Mesothelial cell of epicardium (in vitro differentiated cells): Measurements from ENCODE around the gene BZW2. TPM values are rescaled to one million over a fixed set of nuclear protein-coding genes. Genes with fewer than 3 reads are reported as not detected.

Source experiments
- DNase-seq, 2 experiments: peaks; one replicate each; pipeline ENCODE4 v3.0.0; 2021; ENCODE audit warnings: low spot score in 2 of 2; ENCODE audit not compliant: unreplicated experiment in 2 of 2
- H3K27ac Mint-ChIP-seq: 2 replicates; pipeline ENCODE4 v1.8.0; 2021; ENCODE audit warnings: mixed read lengths
- H3K27me3 Mint-ChIP-seq: 2 replicates; pipeline ENCODE4 v1.8.0; 2021; ENCODE audit warnings: low read depth, mixed read lengths
- H3K36me3 Mint-ChIP-seq: 2 replicates; pipeline ENCODE4 v1.8.0; 2021; ENCODE audit warnings: mixed read lengths
- H3K4me1 Mint-ChIP-seq: 2 replicates; pipeline ENCODE4 v1.8.0; 2021; ENCODE audit warnings: mixed read lengths
- H3K4me3 Mint-ChIP-seq: 2 replicates; pipeline ENCODE4 v1.8.0; 2021; ENCODE audit warnings: mild to moderate bottlenecking, moderate library complexity, mixed read lengths
- H3K9me3 Mint-ChIP-seq: 2 replicates; pipeline ENCODE4 v1.8.0; 2021; ENCODE audit warnings: mixed read lengths
- CTCF ChIP-seq: fragments of 200-600 bp; sonication (generic); IDR thresholded peaks from one replicate; pipeline ENCODE4 v1.5.0; 2021; ENCODE audit warnings: antibody characterized with exemption; ENCODE audit not compliant: unreplicated experiment
- total RNA-seq: library from RNA; stranded (reverse); gene quantifications from 3 replicates; pipeline ENCODE4 v1.2.1, GENCODE V29; 2021

BZW2 gene
- total RNA-seq, 1 donor from 2014 or later = 73.9 TPM

- Mint-ChIP-seq H3K36me3 (no peaks in the 10 kb centered on the region), H3K4me3 (peak overlapping the region; percentile 100), H3K27ac (peak overlapping the region; percentile 99), H3K27me3 (no peaks in the 10 kb centered on the region), H3K9me3 (no peaks in the 10 kb centered on the region), H3K4me1 (peaks cover 55% of the 10 kb centered on the region)
- TF ChIP-seq CTCF = no peak
- DNase-seq = no peak
These were observed 591 bp downstream of the BZW2 start for GRCh38 chr7:16646472-16647072.

- H3K27ac Mint-ChIP-seq = peak overlapping the region; percentile 81
- DNase-seq = no peak
- peak overlapping the region; percentile 100 for H3K4me3 Mint-ChIP-seq
- H3K36me3 Mint-ChIP-seq = no peaks in the 10 kb centered on the region
- peaks cover 63% of the 10 kb centered on the region for H3K4me1 Mint-ChIP-seq
- H3K9me3 Mint-ChIP-seq = no peaks in the 10 kb centered on the region
- TF ChIP-seq CTCF = no peak
- no peaks in the 10 kb centered on the region for H3K27me3 Mint-ChIP-seq
These were observed 1.5 kb downstream of the BZW2 start for GRCh38 chr7:16647435-16647960.

- H3K27me3 Mint-ChIP-seq = no peaks in the 10 kb centered on the region
- no peaks in the 10 kb centered on the region for H3K9me3 Mint-ChIP-seq
- no peaks in the 10 kb centered on the region for H3K36me3 Mint-ChIP-seq
- peak overlapping the region; percentile 0 for H3K27ac Mint-ChIP-seq
- no peak for TF ChIP-seq CTCF
- peaks cover 70% of the 10 kb centered on the region for H3K4me1 Mint-ChIP-seq
- peak overlapping the region; percentile 27 for H3K4me3 Mint-ChIP-seq
- no peak for DNase-seq
These were observed 2.6 kb downstream of the BZW2 start for GRCh38 chr7:16648551-16648950.

GRCh38 chr7:16649196-16649595 is 3.2 kb downstream of the BZW2 start:
- Mint-ChIP-seq H3K27me3 (no peaks in the 10 kb centered on the region), H3K27ac (no peak overlapping the region), H3K4me3 (no peak overlapping the region), H3K9me3 (no peaks in the 10 kb centered on the region), H3K4me1 (peaks cover 64% of the 10 kb centered on the region), H3K36me3 (no peaks in the 10 kb centered on the region)
- TF ChIP-seq CTCF = no peak
- DNase-seq = no peak

GRCh38 chr7:16650266-16650665 is 4.3 kb downstream of the BZW2 start:
- Mint-ChIP-seq H3K27ac (no peak overlapping the region), H3K36me3 (no peaks in the 10 kb centered on the region), H3K27me3 (no peaks in the 10 kb centered on the region), H3K4me1 (peaks cover 58% of the 10 kb centered on the region), H3K9me3 (no peaks in the 10 kb centered on the region), H3K4me3 (no peak overlapping the region)
- no peak for DNase-seq
- no peak for TF ChIP-seq CTCF
